ENCODE data around the gene PCNX3. TPM values are rescaled to one million over a fixed set of nuclear protein-coding genes. Genes with fewer than 3 reads are reported as not detected.

Gene PCNX3
- total and polyA plus RNA-seq, 2 of the 13 experiments (the other 11 are each of a cell fraction or from before 2014, with no cell fraction given) = 16.2 to 23.0 TPM

GRCh38 chr11:65578667-65579066 is 36.9 kb upstream of the PCNX3 start:
- POLR2A ChIA-PET = no interaction called here

More at GRCh38 chr11:65578667-65579066, 36.9 kb upstream of the PCNX3 start:
- FAIRE-seq (no peak), ATAC-seq (no peak), DNase-seq (ENCODE audit: low spot score) (no peak)
- CTCF ChIA-PET (ENCODE audit: low intra/inter-chr PET ratio, low total read pairs) = no interaction called here
- Histone ChIP-seq H3K4me3 (replicated peaks in 1 of 3; ENCODE audit: insufficient read depth in 1 of 3, low read depth in 2 of 3, low read length in 3 of 3) (no peak overlapping the region), H3K4me1 (ENCODE audit: insufficient read depth, low read length) (peaks cover 50% of the 10 kb centered on the region), H3K27ac (ENCODE audit: extremely low read length, insufficient read depth, low read length) (no peak overlapping the region), H2AFZ (ENCODE audit: low read length) (no peak overlapping the region), H3K79me2 (ENCODE audit: insufficient read depth, low read length) (peaks cover 1% of the 10 kb centered on the region), H3K4me2 (ENCODE audit: low read depth, low read length) (no peak overlapping the region), H3K9ac (ENCODE audit: insufficient read depth, low read depth, low read length) (no peak overlapping the region), H3K36me3 (replicated peaks in 1 of 2; ENCODE audit: control insufficient read depth in 1 of 2, insufficient read depth in 2 of 2, low read length in 2 of 2) (peaks cover 2 to 6% of the 10 kb centered on the region in 2 experiments; a peak in 2 of 5 replicates), H3K9me3 (ENCODE audit: low read length) (no peaks in the 10 kb centered on the region), H3K27me3 (ENCODE audit: control insufficient read depth in 1 of 2, insufficient read depth in 2 of 2, low read length in 2 of 2) (no peaks in the 10 kb centered on the region), H4K20me1 (ENCODE audit: insufficient read depth, low read length) (no peaks in the 10 kb centered on the region)
- in situ Hi-C loops (cut with HindIII; ENCODE audit: extremely low pct_ligation_motif_present, low pct_unique_long_range_greater_than_20kb) = loop anchor here (5.0 kb wide), 1 partner anchor 34 kb away; the partner anchor contains the start of gene MAP3K11
- intact Hi-C loops (cut with micrococcal nuclease; ENCODE audit: unreplicated experiment) = no loop called here
- WGBS (ENCODE audit: low lambda C conversion rate) = 87% methylated on average over 3 of the region's 3 CpGs
- BruUV-seq (replicated peaks) = no TSS peak
- TF ChIP-seq, protein P1, sequence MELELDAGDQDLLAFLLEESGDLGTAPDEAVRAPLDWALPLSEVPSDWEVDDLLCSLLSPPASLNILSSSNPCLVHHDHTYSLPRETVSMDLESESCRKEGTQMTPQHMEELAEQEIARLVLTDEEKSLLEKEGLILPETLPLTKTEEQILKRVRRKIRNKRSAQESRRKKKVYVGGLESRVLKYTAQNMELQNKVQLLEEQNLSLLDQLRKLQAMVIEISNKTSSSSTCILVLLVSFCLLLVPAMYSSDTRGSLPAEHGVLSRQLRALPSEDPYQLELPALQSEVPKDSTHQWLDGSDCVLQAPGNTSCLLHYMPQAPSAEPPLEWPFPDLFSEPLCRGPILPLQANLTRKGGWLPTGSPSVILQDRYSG (CRISPR knock-in tag; IDR thresholded peaks at IDR 0.05) = no peak
- TF ChIP-seq ZNF460 (CRISPR knock-in tag; IDR thresholded peaks at IDR 0.05; ENCODE audit: borderline replicate concordance) (no peak), MAFG (CRISPR knock-in tag; IDR thresholded peaks at IDR 0.05) (no peak), RORA (CRISPR knock-in tag; IDR thresholded peaks at IDR 0.05) (no peak), SRSF1 (optimal IDR thresholded peaks at IDR 0.05; ENCODE audit: low read depth, low read length) (no peak), RXRB (CRISPR knock-in tag; IDR thresholded peaks at IDR 0.05; ENCODE audit: borderline replicate concordance) (no peak), CEBPB (IDR thresholded peaks at IDR 0.05; ENCODE audit: borderline replicate concordance, low read depth, low read length) (no peak), ZNF572 (CRISPR knock-in tag; IDR thresholded peaks at IDR 0.05) (no peak), ZNF160 (CRISPR knock-in tag; IDR thresholded peaks at IDR 0.05) (no peak), ZNF451 (CRISPR knock-in tag; IDR thresholded peaks at IDR 0.05) (no peak), JDP2 (CRISPR knock-in tag; IDR thresholded peaks at IDR 0.05; ENCODE audit: borderline replicate concordance) (no peak)
- TF ChIP-seq, protein P2, sequence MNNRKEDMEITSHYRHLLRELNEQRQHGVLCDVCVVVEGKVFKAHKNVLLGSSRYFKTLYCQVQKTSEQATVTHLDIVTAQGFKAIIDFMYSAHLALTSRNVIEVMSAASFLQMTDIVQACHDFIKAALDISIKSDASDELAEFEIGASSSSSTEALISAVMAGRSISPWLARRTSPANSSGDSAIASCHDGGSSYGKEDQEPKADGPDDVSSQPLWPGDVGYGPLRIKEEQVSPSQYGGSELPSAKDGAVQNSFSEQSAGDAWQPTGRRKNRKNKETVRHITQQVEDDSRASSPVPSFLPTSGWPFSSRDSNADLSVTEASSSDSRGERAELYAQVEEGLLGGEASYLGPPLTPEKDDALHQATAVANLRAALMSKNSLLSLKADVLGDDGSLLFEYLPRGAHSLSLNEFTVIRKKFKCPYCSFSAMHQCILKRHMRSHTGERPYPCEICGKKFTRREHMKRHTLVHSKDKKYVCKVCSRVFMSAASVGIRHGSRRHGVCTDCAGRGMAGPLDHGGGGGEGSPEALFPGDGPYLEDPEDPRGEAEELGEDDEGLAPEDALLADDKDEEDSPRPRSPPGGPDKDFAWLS (CRISPR knock-in tag; IDR thresholded peaks at IDR 0.05; ENCODE audit: borderline replicate concordance) = no peak
